COLO668 (cell line): Measurements from ENCODE around the gene ZNF600.
A peak's percentile ranks its signal among the peaks of the same experiment; 100 is the strongest.
"Not testable (repeated sequence)": the region's sequence is repeated elsewhere in the genome, so short reads cannot be mapped to it uniquely, and the experiment has no call there.

Source experiments
- DNase-seq: peaks from one replicate; lab custom pipeline; 2025; ENCODE audit not compliant: unreplicated experiment; lab: John Stamatoyannopoulos, UW

Gene ZNF600

GRCh38 chr19:52786464-52787354, at the start of gene ZNF600:
Gene ZNF600 (minus strand): TSS chr19:52786791. CDS start chr19:52778888, 7,903 bp downstream.
- peak; percentile 92 for DNase-seq

DNA sequence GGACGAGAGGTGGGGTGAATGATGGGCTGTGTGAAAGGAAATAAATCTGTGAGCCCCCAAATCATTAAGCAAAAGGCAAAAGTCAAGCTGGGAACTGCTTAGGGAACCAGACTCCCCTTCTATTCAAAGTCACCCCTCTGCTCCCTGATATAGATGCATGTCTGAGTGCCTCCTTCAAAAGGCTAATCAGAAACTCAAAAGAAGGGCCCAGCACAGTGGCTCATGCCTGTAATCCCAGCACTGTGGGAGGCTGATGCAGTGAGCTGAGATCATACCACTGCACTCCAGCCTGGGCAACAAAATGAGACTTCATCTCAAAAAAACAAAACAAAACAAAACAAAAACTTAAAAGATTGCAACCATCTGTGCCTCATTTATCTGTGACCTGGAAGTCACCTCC, 47.7 kb upstream of the ZNF600 start:
- DNase-seq, result not testable (repeated sequence)

GRCh38 chr19:52833541-52833940, 47.0 kb upstream of the ZNF600 start:
- DNase-seq, result not testable (repeated sequence)

GRCh38 chr19:52829866-52830265, 43.3 kb upstream of the ZNF600 start:
- DNase-seq, result not testable (repeated sequence)

GRCh38 chr19:52825765-52826164, 39.2 kb upstream of the ZNF600 start:
- DNase-seq, result no peak

GRCh38 chr19:52823676-52824075, 37.1 kb upstream of the ZNF600 start:
- no peak for DNase-seq

DNA sequence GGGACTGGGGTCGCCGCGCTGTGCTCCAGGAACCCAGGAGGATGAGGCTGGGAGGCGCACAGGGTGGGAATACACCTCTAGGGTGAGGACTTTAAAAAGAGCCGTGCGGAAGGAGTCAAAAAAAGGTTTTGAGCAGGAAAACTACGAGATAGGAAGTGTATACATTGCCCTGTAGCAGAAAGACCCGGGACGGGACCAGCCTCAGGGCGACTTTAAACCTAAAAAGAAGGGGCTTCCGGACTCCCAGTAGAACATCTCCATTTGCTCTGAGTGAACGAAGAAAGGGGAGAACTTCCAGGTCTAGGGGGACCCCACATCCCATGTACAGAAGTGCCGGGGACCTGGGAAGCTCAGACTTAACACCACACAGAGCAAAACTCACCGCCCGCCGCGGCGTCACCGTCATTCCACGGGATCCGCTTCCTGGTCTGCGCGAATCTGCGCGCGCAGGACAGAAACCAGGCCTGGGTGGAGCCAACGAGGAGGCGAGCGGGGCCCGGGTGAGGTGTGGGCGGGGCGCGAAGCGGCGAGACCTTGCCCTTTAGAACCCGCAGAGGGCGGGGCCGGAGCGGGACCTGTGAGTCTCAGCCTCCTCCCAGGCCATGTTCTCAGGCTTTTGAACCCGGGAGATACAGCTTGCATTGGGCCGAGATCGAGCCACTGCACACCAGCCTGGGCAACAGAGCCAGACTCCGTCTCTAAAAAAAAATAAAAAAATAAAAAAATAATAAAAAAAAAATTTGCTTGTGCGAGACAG, 34.8 kb upstream of the ZNF600 start, which contains the start of gene ZNF28:
ZNF28 (minus strand) TSS at position 430 of the 757 bp plus-strand sequence. CDS start 3,675 bp downstream, outside the sequence.
- peak; percentile 73 for DNase-seq

DNA sequence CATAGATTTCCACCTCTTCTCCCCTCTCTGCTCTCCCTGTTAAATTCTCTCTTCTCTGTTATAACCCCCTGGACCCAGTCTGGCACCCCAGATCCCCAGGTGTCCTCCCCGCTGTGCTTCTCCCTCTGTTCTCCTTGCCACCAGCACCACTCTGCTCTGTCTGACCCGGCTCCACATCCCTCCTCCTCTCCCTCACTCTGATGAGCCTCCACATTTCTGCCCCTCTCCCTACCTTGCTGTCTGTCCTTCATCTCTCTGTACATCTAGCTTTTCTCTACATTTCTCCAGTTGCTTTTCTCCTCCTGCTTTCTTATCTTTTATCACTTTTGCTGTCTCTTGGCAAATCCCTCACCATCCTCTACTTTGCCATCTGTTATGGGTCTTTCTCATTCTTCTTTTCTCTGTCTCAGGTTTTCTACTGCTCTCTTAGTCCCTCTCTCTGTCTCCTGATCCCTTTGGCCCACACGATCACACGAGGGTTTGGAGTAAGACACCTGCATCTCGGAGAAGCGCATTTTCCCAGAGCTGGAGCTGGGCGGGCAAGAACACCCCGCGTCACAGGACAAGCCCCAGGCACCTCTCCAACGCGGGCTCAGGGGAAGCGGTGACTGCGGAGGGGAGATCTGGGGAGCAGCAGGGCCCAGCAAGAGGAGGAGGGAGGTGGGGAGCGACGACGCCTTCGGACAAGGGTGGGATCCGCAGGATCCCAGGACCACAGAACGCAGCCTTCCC, 34.0 kb upstream of the ZNF600 start:
- peak; percentile 34 for DNase-seq

DNA sequence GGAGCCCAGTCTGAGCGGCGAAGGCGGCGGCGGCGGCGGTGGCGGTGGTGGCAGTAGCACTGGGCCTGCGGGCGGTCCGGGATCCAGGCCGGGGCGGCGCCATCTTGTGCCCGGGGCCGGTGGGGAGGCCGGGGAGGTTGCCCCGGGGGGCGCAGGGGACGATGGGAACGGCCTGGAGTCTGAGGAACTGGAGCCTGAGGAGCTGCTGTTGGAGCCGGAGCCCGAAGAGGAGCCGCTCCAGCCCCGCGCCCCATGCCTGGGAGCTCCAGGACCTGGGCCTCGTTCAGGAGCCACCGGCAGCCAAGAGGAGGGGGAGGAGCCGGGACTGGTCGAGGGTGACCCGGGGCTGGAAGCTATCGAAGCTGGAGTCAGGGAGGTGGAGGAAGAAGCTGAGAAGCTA, 23.2 kb upstream of the ZNF600 start:
- no peak for DNase-seq

DNA sequence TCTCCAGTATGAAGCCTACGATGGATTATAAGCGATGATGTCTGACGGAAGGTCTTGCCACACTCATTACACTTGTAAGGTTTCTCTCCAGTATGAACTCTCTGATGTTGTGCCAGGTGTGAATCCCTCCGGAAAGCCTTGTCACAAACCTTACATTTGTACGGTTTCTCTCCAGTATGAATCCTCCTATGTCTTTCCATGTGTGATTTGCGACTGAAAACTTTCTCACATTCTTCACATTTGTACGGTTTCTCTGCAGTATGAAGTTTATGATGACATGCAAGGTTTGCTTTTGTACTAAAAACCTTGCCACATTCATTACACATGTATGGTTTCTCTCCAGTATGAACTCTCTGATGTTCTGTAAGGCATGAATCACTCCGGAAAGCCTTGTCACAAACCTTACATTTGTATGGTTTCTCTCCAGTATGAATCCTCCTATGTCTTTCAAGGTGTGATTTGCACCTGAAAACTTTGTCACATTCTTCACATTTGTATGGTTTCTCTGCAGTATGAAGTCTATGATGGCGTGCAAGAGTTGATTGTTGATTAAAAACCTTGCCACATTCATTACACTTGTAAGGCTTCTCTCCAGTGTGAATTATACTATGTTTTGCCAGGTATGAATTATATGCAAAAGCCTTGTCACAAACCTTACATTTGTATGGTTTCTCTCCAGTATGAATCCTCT, 13.5 kb upstream of the ZNF600 start:
- DNase-seq, result not testable (repeated sequence)

GRCh38 chr19:52789440-52789839, 2.8 kb upstream of the ZNF600 start:
- DNase-seq, result no peak

DNA sequence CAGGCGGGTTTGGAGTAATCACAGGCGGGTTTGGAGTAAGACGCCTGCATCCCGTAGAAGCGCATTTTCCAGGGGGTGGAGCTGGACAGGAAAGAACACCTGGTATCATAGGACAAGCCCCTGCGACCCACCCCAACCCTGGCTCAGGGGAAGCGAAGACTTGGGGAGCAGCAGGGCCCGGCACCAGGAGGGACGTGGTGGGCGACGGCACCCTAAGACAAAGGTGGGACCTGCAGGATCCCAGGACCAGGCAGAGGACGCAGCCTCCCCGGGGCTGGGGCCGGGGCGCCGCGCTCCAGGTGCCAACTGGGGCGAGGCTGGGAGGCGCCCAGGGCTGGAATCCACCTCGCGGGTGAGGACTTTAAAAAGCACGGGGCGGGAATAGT, 520 bp downstream of the ZNF600 start:
- peak; percentile 36 for DNase-seq

DNA sequence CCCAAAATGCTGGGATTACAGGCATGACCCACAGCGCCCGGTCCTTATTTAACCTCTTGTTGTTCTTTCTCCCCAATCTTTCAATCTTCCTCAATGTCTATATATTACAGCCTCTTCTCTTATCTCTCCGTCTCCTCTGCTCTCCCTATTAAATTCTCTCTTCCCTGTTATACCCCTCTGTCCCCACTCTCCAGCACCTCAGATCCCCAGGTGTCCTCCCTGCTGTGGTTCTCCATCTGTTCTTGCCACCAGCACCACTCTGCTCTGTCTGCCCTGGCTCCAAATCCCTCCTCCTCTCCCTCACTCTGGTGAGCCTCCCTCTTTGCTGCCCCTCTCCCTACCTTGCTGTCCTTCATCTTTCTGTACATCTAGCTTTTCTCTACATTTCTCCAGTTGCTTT, 1.1 kb downstream of the ZNF600 start:
- DNase-seq, result no peak

DNA sequence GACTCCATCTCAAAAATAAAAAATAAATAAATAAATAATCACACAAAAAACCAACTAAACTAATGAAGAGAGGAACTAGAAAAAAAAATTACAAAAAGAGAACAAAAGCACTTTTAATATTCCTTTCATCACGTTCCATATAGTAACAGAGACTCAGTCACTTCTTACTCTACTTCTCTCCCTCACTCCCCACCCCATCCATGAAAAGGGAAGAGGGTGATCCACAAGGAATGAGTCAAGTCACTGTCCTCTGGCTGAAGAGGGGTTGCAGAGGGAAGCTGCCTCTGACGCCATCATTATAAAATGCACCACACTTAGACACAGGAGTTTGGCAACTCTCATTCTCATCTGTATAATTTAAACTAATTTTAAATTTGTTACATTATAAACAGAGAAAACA, 3.7 kb downstream of the ZNF600 start:
- DNase-seq, result not testable (repeated sequence)

DNA sequence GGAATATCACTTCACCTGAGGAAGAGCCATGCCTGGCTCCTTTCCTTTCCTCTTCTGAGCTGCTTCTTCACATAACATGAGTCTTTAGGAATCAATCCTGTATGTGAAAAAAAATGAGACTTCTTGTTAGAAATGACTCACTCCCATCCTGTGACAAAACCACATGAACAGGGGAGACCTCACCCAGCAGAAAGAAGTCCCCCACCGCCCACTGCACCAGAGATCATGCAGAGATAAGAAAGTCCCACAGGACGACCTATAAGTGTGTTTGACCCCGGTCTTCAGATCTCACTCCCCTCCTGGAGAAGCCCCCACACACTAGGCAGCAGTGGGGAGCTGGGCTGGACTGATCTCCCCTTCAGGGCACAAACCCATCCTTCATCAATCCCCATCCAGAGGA, 7.8 kb downstream of the ZNF600 start:
- DNase-seq, result no peak

- not testable (repeated sequence) for DNase-seq
Observed at GRCh38 chr19:52756447-52756846, 30.1 kb downstream of the ZNF600 start.

- no peak for DNase-seq
Observed at GRCh38 chr19:52749780-52750179, 36.8 kb downstream of the ZNF600 start.

GRCh38 chr19:52748336-52748950, 38.1 kb downstream of the ZNF600 start:
- DNase-seq, result no peak

DNA sequence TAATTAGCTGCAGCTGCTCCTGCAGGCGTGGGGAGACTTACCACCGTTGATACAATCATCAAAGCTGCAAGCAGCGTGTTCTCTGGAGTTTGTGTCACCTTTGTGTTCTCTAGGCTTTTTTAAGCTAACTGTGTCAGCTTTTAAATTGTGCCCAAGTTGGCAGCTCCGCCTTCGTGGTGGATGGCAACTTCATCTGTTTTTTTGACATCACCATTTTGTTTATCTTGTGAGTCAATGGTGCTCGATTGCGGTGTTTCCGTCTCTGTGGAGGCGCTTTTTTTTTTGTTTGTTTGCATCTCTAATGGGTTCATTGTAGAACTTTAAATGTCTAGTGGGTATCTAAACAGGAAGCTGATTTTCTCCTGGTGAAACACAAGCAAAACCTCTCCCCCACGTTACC, 40.7 kb downstream of the ZNF600 start:
- DNase-seq, result peak; percentile 41

DNA sequence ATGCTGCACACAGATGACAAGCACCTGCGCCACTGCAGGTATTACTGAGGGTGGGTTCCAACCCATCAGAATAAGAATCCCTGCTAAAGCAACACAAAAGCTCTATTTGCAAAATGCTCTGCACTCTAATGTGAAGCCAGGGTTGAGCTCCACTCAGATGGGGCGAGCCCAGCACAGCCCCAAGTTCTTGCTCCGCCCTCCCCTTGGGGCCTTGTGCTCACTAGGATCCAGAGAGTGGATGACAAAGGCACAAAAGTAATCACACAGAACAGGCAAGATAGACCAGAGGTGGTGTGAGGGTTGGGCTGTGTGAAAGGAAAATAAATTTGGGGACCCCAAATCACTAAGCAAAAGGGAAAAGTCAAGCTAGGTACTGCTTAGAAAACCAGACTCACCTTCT, 43.5 kb downstream of the ZNF600 start:
- DNase-seq, result no peak
